ENCODE results near the gene IGSF3.

DNA sequence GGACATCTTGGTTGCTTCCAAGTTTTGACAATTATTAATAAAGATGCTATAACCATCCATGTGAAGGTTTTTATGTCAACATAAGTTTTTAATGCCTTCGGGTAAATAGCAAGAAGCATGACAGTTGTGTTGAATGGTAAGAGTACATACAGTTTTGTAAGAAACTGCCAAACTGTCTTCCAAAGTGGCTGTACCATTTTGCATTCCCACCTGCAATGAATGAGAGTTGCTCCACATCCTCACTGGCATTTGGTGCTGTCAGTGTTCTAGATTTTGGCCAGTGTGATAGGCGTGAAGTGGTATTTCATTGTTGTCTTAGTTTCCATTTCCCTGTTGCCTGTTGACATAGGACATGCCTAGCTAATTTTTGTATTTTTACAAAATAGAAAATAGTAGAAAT, 142.1 kb downstream of the IGSF3 start:
- TF ChIP-seq, protein P1, sequence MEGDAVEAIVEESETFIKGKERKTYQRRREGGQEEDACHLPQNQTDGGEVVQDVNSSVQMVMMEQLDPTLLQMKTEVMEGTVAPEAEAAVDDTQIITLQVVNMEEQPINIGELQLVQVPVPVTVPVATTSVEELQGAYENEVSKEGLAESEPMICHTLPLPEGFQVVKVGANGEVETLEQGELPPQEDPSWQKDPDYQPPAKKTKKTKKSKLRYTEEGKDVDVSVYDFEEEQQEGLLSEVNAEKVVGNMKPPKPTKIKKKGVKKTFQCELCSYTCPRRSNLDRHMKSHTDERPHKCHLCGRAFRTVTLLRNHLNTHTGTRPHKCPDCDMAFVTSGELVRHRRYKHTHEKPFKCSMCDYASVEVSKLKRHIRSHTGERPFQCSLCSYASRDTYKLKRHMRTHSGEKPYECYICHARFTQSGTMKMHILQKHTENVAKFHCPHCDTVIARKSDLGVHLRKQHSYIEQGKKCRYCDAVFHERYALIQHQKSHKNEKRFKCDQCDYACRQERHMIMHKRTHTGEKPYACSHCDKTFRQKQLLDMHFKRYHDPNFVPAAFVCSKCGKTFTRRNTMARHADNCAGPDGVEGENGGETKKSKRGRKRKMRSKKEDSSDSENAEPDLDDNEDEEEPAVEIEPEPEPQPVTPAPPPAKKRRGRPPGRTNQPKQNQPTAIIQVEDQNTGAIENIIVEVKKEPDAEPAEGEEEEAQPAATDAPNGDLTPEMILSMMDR (conservative IDR thresholded peaks at IDR 0.05 in 1 of 2, IDR thresholded peaks at IDR 0.05 in 1 of 2; ENCODE audit: extremely low read depth in 1 of 2, insufficient read depth in 1 of 2, low read depth in 1 of 2, low read length in 2 of 2), result no peak
- TF ChIP-seq EZH2 (IDR thresholded peaks at IDR 0.05; ENCODE audit: borderline replicate concordance, low read length), result no peak
